ELF-1 (cell line): ENCODE results near the gene FXYD1.
A peak's percentile ranks its signal among the peaks of the same experiment; 100 is the strongest.

Experiments used
- DNase-seq: peaks from one replicate; pipeline ENCODE4 v3.0.0-alpha.2; 2016; ENCODE audit warnings: low read depth, low spot score

Gene FXYD1

DNA sequence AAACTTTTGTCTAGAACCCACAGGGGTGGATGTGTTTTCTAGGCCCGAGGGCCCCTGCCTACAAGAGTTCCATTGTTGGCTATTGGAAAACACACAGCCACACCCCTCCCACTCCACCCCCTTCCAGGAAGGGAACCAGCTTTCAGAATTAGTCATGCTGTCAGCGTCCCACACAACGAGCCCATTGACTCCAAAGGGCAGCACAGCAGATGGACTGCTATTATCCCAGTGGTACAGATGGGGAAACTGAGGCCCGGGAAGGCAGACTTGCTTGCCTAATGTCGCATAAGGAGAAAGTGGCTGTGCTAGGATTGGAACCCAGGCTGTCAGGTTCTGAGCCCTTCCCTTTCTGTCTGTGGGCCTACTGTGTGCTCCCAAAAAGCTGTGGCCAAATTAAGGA lies 31.1 kb upstream of the FXYD1 start:
- DNase-seq, result peak; percentile 77

DNA sequence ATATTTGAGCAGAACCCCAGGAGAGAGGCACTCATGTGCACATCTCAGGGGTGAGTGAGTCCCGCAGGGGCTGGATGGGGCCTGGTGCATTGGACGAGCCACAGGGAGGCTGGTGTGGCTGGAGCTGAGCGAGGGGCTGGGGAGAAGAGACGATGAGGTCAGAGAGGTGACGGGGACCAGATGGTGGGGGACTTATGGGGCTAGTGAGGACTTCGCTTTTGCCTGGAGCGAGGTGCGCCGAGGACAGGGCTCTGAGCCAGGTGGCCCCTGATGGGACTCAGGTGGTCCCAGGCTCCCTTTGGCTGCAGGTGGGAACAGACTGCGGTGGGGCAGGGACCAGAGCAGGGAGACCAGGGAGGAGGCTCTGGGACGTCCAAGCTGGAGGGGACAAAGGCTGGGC lies 29.9 kb upstream of the FXYD1 start:
- DNase-seq, result no peak

DNA sequence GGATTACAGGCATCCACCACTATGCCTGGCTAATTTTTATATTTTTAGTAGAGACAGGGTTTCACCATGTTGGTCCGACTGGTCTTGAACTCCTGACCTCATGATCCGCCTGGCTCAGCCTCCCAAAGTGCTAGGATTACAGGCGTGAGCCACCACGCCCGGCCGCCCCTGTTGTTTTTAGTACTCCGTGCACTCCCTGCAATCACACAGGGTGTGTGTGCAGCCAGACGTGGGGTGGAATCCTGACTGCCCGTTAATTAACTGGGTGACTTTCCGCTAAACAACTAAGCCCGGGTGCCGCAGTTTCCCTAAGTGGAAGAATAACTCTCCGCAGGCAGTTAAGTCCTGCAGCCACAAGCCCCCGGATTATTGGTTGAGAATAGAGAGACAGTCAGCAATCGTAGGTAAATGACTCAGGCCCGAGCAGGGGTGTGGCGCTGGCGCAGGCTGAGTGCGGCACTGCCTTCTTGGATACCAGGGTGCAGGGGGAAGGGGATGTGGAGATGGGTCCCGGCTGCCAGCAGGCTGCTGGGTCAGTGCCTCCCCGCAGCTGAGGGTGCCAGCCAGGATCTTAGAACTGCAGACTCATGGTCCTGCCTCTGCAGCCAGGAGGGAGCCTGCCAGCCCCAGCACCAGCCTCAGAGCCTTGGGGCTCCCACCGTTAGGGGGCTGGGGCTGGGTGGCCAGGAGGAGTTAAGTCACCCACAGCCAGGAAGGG lies 29.1 kb upstream of the FXYD1 start:
- DNase-seq, result no peak

GRCh38 chr19:35110974-35111373 lies 27.6 kb upstream of the FXYD1 start:
- DNase-seq, result no peak

- no peak for DNase-seq
Observed at GRCh38 chr19:35112995-35113688, 25.5 kb upstream of the FXYD1 start.

DNA sequence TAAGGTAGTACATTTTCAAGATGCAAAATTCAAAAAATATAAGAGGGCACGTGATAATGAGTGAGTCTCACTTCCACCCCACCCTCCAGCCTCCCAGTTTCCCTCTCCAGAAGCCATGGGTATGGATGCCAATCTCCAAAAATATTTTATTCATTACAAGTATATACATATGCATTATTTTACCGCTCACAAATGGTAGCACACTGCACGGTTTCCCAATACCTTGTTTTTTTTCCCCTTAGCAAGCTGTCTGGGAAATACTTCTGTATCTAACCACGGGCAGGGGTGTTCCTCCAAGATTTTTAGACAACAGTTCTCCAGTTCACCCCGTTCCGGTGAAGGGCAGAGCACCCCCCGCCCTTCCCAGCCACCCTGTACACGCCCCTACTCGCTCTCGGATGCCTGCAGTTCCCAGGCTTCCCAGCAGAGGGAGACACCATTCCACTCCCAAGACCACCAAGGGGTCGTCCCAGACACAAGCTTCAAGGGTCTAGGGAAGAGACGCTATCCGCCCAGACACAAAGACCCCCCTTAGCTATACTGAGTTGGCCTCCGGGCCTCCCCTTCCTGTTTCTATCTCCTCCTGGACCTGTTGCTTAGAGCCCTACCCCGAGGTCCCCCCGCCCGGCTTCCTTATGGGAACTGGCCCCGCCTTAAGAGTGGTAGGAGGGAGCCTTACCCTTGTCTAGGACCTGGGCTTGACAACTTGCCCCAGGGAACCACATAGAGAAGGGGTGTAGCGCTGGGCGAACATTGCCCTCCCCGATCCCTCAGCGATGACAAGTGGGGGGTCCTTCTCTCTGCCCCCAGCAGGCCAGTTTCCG lies 24.1 kb upstream of the FXYD1 start:
- peak; percentile 94 for DNase-seq

DNA sequence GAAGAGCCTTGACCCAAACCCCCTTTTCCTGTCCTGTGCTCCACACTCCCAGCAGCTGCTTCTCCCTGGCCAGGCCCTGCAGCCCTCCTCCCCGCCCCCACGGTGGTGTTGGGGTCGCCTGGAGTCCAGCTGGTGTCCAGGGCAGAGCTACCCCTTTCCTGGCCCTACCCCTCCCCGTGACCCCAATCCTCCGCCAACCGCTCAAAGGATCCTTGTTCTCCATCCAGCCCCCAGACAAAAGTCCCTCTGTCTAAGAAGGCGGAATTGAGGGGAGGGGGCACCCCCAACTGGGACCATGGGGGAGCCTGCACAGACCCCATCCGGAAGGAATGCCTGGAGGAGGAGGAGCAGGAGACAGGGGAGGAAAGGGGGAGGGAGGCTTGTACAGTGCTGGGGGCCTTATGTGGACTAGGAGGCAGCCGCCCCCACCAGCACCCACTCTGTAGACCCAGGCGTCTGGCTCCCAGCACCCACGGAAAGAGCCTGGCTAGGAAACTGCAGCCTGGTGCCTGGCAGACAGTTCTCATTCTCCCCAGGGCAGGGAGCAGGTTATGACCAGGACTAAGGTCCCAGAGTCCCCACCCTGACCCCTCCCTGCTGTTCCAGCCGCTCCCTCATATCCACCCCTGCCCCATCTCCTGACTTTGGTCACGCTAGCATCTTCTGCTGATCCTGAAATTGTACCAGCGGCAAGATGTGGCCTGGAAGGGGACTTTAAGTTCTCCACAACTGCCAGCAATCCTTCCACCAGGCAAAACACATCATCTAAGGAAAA lies 23.3 kb upstream of the FXYD1 start, which contains the start of gene FXYD3:
Gene FXYD3 (plus strand): TSS at position 647 of the 775 bp plus-strand sequence. CDS start 3,554 bp downstream, outside the sequence.
- DNase-seq, result no peak

GRCh38 chr19:35116072-35116801 lies 22.4 kb upstream of the FXYD1 start:
- peak; percentile 43 for DNase-seq

- no peak for DNase-seq
Observed at GRCh38 chr19:35117116-35117515, 21.5 kb upstream of the FXYD1 start.

DNA sequence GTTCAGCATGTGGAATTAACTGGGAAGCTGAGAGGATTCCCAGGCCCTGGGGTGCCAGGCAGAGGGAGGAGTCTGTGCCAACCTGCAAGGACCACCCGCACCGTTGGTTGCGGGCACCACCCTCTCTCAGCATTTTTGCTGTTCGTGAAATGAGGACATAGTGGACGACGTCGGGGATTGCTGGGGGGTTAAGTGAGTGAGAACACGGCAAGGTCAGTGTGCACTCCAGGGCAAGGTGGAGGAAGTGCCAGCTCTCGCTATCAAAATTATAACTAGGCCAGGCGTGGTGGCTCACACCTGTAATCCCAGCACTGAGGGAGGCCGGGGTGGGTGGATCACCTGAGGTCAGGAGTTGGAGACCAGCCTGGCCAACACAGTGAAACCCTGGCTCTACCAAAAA lies 20.8 kb upstream of the FXYD1 start:
- DNase-seq, result no peak

DNA sequence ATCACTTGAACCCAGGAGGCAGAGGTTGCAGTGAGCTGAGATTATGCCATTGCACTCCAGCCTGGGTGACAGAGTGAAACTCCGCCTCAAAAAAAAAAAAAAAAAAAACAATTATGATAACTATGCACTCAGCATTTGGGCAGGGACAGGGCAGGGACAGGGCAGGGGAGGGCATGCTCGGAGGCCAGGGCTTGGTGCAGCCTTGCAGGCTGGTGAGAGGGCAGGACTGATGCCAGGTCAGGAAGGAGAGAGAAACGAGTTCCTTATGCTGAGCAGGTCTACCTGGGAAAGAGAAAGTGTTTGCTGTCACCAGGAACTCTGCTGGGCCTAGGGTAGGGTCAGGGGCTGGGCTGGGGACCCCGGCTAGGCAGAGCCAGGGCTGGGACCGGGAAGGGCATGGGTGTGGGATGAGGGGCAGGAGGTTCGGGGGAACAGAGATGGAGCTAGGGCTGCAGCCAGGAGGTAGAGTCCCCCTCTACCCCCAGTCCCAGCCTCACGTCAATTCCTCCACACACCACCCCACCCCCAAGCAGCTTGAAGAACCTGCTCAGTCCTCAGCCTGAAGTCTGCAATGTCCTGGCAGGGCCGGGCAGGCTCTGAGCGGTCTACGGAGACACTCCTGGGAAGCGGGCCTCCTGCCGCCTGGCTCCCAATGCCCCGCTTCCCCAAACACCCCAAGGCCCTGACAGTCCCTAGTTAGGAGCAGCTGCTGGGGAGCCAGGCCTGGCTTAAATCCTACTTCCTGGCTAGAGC lies 20.2 kb upstream of the FXYD1 start:
- DNase-seq, result no peak

- no peak for DNase-seq
Observed at GRCh38 chr19:35119091-35119490, 19.5 kb upstream of the FXYD1 start.

- no peak for DNase-seq
Observed at GRCh38 chr19:35119578-35120155, 19.0 kb upstream of the FXYD1 start.

- DNase-seq, result no peak
Observed at GRCh38 chr19:35120492-35120891, 18.1 kb upstream of the FXYD1 start.

- DNase-seq, result no peak
Observed at GRCh38 chr19:35120898-35121297, 17.7 kb upstream of the FXYD1 start.

- no peak for DNase-seq
Observed at GRCh38 chr19:35122687-35123551, 15.7 kb upstream of the FXYD1 start.

DNA sequence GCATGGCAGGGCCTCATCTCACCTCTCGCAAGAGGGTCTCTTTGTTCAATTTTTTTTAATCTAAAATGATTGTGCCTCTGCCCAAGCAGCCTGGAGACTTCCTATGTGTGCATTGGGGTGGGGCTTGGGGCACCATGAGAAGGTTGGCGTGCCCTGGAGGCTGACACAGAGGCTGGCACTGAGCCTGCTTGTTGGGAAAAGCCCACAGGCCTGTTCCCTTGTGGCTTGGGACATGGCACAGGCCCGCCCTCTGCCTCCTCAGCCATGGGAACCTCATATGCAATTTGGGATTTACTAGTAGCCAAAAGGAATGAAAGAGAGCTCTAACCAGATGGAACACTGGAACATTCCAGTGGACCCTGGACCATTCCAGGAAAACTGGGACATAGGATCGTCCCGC lies 15.1 kb upstream of the FXYD1 start:
- DNase-seq, result no peak

DNA sequence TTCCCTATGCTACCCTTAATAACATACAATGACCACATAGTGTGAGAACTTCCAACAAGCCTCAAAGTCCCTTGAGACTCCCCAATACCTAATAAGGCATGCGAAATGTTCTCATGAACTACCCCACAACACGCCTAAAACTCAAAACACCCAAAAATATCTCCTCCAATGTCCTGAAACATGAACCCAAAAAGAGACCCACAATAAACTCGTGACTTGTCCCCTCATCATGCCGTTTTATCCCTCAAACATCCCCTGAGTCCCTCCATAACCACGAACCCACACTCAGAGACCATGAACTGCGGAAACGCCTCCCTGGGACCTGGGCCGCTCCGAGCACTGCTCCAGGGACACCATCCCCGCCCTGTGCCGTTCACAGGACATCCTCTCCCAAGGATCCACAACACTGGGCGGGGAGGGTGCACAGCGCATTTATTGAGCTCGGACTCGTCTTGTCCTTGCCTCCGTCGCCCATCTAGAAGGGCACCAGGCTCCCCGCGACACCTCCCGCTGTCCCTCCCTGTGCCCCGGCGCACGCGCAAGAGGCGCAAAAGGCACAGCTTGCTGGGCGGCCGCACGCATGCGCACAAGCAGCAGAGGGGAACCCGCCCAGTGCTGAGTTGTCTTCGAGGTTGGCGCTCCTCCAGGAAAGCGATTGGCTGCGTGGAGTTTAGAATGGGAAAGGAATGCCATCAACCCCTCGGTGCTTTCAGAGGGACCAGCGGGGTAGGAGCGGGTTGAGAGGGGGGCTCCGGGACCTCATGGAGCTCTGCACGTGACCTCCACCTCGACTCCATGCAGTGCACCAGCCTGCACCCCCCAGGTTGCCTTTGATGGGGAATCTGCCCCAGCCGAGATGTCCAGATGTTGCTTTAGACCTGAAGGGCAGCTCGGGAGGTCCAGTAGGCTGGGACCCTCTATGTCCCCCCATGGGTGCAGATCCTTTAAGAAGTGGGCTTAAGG lies 14.2 kb upstream of the FXYD1 start:
- peak; percentile 89 for DNase-seq
